Gastrocnemius medialis (tissue), 4 donors: ENCODE results near the gene VEGFC.

ENCODE experiments used
- POLR2A ChIP-seq, 2 donors: fragments of 450-650 bp; IDR thresholded peaks; one replicate each; pipeline ENCODE4 v1.6.1; 2017; ENCODE audit warnings: antibody characterized with exemption in 2 of 2, mild to moderate bottlenecking in 2 of 2, moderate library complexity in 2 of 2
- TF ChIP-seq, protein P1 (sequence below), 5 experiments: fragments of 450-650 bp in 3 of 5; fragments of 200-600 bp in 2 of 5; sonication (generic) in 2 of 5; IDR thresholded peaks in 4 of 5; conservative IDR thresholded peaks in 1 of 5; 1 replicate in 4 of 5; 2 replicates in 1 of 5; pipeline ENCODE4 v1.5.1; 2016 to 2019; ENCODE audit warnings: antibody characterized with exemption in 5 of 5, mild to moderate bottlenecking in 3 of 5, moderate library complexity in 3 of 5

DNA sequence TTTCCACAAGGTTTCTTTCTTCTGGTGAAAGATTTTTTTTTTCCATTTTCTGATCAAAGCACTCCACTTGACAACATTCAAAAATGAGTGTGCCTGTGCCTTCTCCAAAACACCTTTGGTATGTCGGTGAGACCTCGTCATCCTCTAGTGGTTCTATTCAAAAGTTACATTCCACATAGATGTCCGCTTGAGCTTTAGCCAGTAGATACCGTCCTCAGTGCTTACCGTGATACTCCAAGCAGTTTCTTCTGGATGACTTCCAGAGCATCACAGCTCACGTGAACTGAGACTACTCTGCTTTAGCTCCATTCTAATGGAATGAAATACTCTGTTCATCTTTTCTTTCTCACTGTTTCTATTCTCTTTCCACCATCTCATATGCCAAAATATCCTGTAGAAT, 38.2 kb upstream of the VEGFC start:
- TF ChIP-seq POLR2A (IDR thresholded peaks at IDR 0.05), result no peak
- TF ChIP-seq, protein P1, sequence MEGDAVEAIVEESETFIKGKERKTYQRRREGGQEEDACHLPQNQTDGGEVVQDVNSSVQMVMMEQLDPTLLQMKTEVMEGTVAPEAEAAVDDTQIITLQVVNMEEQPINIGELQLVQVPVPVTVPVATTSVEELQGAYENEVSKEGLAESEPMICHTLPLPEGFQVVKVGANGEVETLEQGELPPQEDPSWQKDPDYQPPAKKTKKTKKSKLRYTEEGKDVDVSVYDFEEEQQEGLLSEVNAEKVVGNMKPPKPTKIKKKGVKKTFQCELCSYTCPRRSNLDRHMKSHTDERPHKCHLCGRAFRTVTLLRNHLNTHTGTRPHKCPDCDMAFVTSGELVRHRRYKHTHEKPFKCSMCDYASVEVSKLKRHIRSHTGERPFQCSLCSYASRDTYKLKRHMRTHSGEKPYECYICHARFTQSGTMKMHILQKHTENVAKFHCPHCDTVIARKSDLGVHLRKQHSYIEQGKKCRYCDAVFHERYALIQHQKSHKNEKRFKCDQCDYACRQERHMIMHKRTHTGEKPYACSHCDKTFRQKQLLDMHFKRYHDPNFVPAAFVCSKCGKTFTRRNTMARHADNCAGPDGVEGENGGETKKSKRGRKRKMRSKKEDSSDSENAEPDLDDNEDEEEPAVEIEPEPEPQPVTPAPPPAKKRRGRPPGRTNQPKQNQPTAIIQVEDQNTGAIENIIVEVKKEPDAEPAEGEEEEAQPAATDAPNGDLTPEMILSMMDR (IDR thresholded peaks at IDR 0.05 in 4 of 5, conservative IDR thresholded peaks at IDR 0.05 in 1 of 5), result no peak
